PC-3 (cell line): ENCODE data around the gene RFLNA. TPM values are rescaled to one million over a fixed set of nuclear protein-coding genes. Genes with fewer than 3 reads are reported as not detected.
A peak's percentile ranks its signal among the peaks of the same experiment; 100 is the strongest.

ENCODE experiments used
- ATAC-seq: fragments of 200-7000 bp; cut with Tn5 transposase; 2 replicates; pipeline ENCODE4 v1.9.1; 2020; ENCODE audit warnings: mild to moderate bottlenecking, moderate library complexity
- BruUV-seq: library from RNA; stranded (reverse); fragments of 400-500 nt; replicated peaks from 2 replicates; lab custom pipeline; 2021; lab: Mats Ljungman, UMichigan
- CTCF ChIA-PET: fragments of 300-600 bp; sonication (Branson Sonifier 250); formaldehyde crosslinking; loops from one replicate; lab custom pipeline; 2022; ENCODE audit warnings: antibody characterized with exemption; lab: Charles Lee
- POLR2A ChIA-PET: fragments of 300-600 bp; sonication (Branson Sonifier 250); formaldehyde crosslinking; loops from one replicate; lab custom pipeline; 2022; ENCODE audit warnings: antibody characterized with exemption; ENCODE audit not compliant: unreplicated experiment; lab: Charles Lee
- DNase-seq: peaks from one replicate; pipeline ENCODE4 v3.0.0-alpha.2; 2015
- H2AFZ ChIP-seq: fragments of 300-600 bp; sonication (generic); 2 replicates; pipeline ENCODE4 v1.6.0; 2016; ENCODE audit warnings: antibody characterized with exemption, low read length
- H3F3A ChIP-seq: fragments of 300-600 bp; sonication (generic); one replicate; pipeline ENCODE4 v1.6.0; 2017; ENCODE audit warnings: antibody characterized with exemption, low read length, control low read depth, mild to moderate bottlenecking; ENCODE audit not compliant: unreplicated experiment
- H3K27ac ChIP-seq: fragments of 300-600 bp; sonication (generic); 2 replicates; pipeline ENCODE4 v1.5.1; 2016; ENCODE audit warnings: mild to moderate bottlenecking, low read length
- H3K27me3 ChIP-seq: fragments of 300-600 bp; sonication (generic); 2 replicates; pipeline ENCODE4 v1.6.1; 2016; ENCODE audit warnings: low read length, mixed read lengths
- H3K36me3 ChIP-seq: fragments of 300-600 bp; sonication (generic); 2 replicates; pipeline ENCODE4 v1.6.1; 2016; ENCODE audit warnings: low read depth, mixed run types, low read length, mixed read lengths
- H3K4me1 ChIP-seq: fragments of 300-600 bp; sonication (generic); 2 replicates; pipeline ENCODE4 v1.5.1; 2016; ENCODE audit warnings: low read length; ENCODE audit not compliant: insufficient read depth
- H3K4me2 ChIP-seq: fragments of 300-600 bp; sonication (generic); 2 replicates; pipeline ENCODE4 v1.6.0; 2016; ENCODE audit warnings: low read length
- H3K4me3 ChIP-seq: fragments of 300-600 bp; sonication (generic); 2 replicates; pipeline ENCODE4 v1.5.1; 2016; ENCODE audit warnings: mild to moderate bottlenecking, low read length, mixed read lengths
- H3K79me2 ChIP-seq: fragments of 300-600 bp; sonication (generic); 2 replicates; pipeline ENCODE4 v1.6.1; 2017; ENCODE audit warnings: low read length, mixed read lengths
- H3K9ac ChIP-seq: fragments of 300-600 bp; sonication (generic); 2 replicates; pipeline ENCODE4 v1.6.0; 2016; ENCODE audit warnings: mild to moderate bottlenecking, low read length
- H3K9me2 ChIP-seq: fragments of 300-600 bp; sonication (generic); replicated peaks from 2 replicates; pipeline ENCODE4 v1.6.1; 2016; ENCODE audit warnings: mixed run types, low read length, mixed read lengths
- H3K9me3 ChIP-seq: fragments of 300-600 bp; sonication (generic); 2 replicates; pipeline ENCODE4 v1.6.1; 2016; ENCODE audit warnings: low read length, mixed read lengths
- H4K20me1 ChIP-seq: fragments of 300-600 bp; sonication (generic); 2 replicates; pipeline ENCODE4 v1.6.1; 2016; ENCODE audit warnings: low read length, mixed read lengths
- CTCF ChIP-seq: fragments of 300-600 bp; sonication (generic); conservative IDR thresholded peaks from 2 replicates; pipeline ENCODE4 v1.5.1; 2017; ENCODE audit warnings: antibody characterized with exemption, low read depth, mild to moderate bottlenecking, low read length
- EZH2 ChIP-seq: fragments of 300-600 bp; sonication (generic); IDR thresholded peaks from one replicate; pipeline ENCODE4 v1.6.1; 2017; ENCODE audit warnings: antibody characterized with exemption, mild to moderate bottlenecking, low read length; ENCODE audit not compliant: unreplicated experiment
- EZH2phosphoT487 ChIP-seq: fragments of 300-600 bp; sonication (generic); IDR thresholded peaks from 2 replicates; pipeline ENCODE4 v1.6.1; 2018; ENCODE audit warnings: mild to moderate bottlenecking, antibody characterized with exemption, low read length, borderline replicate concordance
- intact Hi-C: fragments of 100-400 bp; cut with micrococcal nuclease; formaldehyde crosslinking; loops from 2 replicates; pipeline ENCODE4 v1.9.0; 2023
- total RNA-seq: library from RNA; depleted of rRNA; stranded (reverse); fragments of >200 nt; gene quantifications from 2 replicates; pipeline ENCODE4 v1.2.3, GENCODE V29; 2014

The RFLNA gene
- total RNA-seq, 1 experiment from 2014 or later, result not detected

GRCh38 chr12:124248941-124249825 lies 45.7 kb upstream of the RFLNA start:
- peaks cover 91% of the 10 kb centered on the region for H3K27me3 ChIP-seq
- H3K9ac ChIP-seq, result no peak overlapping the region
- no peak overlapping the region for H3K27ac ChIP-seq
- no peaks in the 10 kb centered on the region for H3F3A ChIP-seq
- no peak overlapping the region for H3K4me2 ChIP-seq
- H2AFZ ChIP-seq, result no peak overlapping the region
- CTCF ChIA-PET, result no interaction called here
- no TSS peak for BruUV-seq
- DNase-seq (no peak), ATAC-seq (no peak)
- H3K79me2 ChIP-seq, result no peaks in the 10 kb centered on the region
- no peaks in the 10 kb centered on the region for H4K20me1 ChIP-seq
- no peaks in the 10 kb centered on the region for H3K36me3 ChIP-seq
- POLR2A ChIA-PET, result no interaction called here
- H3K4me3 ChIP-seq, result no peak overlapping the region
- no peaks in the 10 kb centered on the region for H3K9me3 ChIP-seq
- H3K9me2 ChIP-seq, result no peaks in the 10 kb centered on the region
- no peaks in the 10 kb centered on the region for H3K4me1 ChIP-seq
- intact Hi-C loops, result no loop called here
- TF ChIP-seq EZH2phosphoT487 (peak; percentile 35; the same call in 1 of the 2 replicates), CTCF (no peak)

GRCh38 chr12:124251186-124251585 lies 43.7 kb upstream of the RFLNA start:
- Histone ChIP-seq H3K79me2 (no peaks in the 10 kb centered on the region), H3K9ac (no peak overlapping the region), H3F3A (no peaks in the 10 kb centered on the region), H3K4me2 (no peak overlapping the region), H3K27me3 (peaks cover 94% of the 10 kb centered on the region), H3K9me3 (no peaks in the 10 kb centered on the region), H2AFZ (no peak overlapping the region), H4K20me1 (no peaks in the 10 kb centered on the region), H3K4me1 (no peaks in the 10 kb centered on the region), H3K36me3 (no peaks in the 10 kb centered on the region), H3K9me2 (no peaks in the 10 kb centered on the region), H3K27ac (no peak overlapping the region), H3K4me3 (no peak overlapping the region)
- intact Hi-C loops, result no loop called here
- ATAC-seq (no peak), DNase-seq (no peak)
- CTCF ChIA-PET, result no interaction called here
- BruUV-seq, result no TSS peak
- POLR2A ChIA-PET, result no interaction called here
- TF ChIP-seq CTCF, result no peak
- no peak for TF ChIP-seq EZH2
- TF ChIP-seq EZH2phosphoT487, result no peak

GRCh38 chr12:124252964-124253363 lies 41.9 kb upstream of the RFLNA start:
- Histone ChIP-seq H3K79me2 (no peaks in the 10 kb centered on the region), H3K27ac (no peak overlapping the region), H3K9me3 (no peaks in the 10 kb centered on the region), H3K9me2 (no peaks in the 10 kb centered on the region), H3K4me2 (no peak overlapping the region), H3K4me1 (no peaks in the 10 kb centered on the region), H2AFZ (no peak overlapping the region), H3F3A (no peaks in the 10 kb centered on the region), H3K9ac (no peak overlapping the region), H3K4me3 (no peak overlapping the region), H3K36me3 (no peaks in the 10 kb centered on the region), H4K20me1 (no peaks in the 10 kb centered on the region), H3K27me3 (peaks cover 94% of the 10 kb centered on the region)
- ATAC-seq (no peak), DNase-seq (no peak)
- no TSS peak for BruUV-seq
- intact Hi-C loops, result no loop called here
- ChIA-PET POLR2A (no interaction called here), CTCF (no interaction called here)
- no peak for TF ChIP-seq EZH2phosphoT487
- no peak for TF ChIP-seq EZH2
- TF ChIP-seq CTCF, result no peak
